Measurements from ENCODE around the gene CBX4. TPM values are rescaled to one million over a fixed set of nuclear protein-coding genes. Genes with fewer than 3 reads are reported as not detected.
A peak's percentile ranks its signal among the peaks of the same experiment; 100 is the strongest.

CBX4 gene
- total and polyA plus RNA-seq, 2 of the 13 experiments (the other 11 are each of a cell fraction or from before 2014, with no cell fraction given) = 25.8 to 50.8 TPM

- TF ChIP-seq SRSF4 (IDR thresholded peaks at IDR 0.05; ENCODE audit: low read depth, low read length, poor library complexity, severe bottlenecking) (peak; percentile 79), ZNF407 (CRISPR knock-in tag; IDR thresholded peaks at IDR 0.05; ENCODE audit: not compliant biosample characterization) (no peak), PHB2 (IDR thresholded peaks at IDR 0.05; ENCODE audit: partially characterized antibody) (no peak), POLR2G (IDR thresholded peaks at IDR 0.05; ENCODE audit: low read depth, low read length) (peak; percentile 30; the same call in 1 of the 2 replicates), SNRNP70 (IDR thresholded peaks at IDR 0.05; ENCODE audit: low read depth, low read length) (no peak), KLF6 (CRISPR knock-in tag; IDR thresholded peaks at IDR 0.05) (no peak), ZBTB1 (CRISPR knock-in tag; IDR thresholded peaks at IDR 0.05; ENCODE audit: borderline replicate concordance) (no peak), ZNF776 (CRISPR knock-in tag; IDR thresholded peaks at IDR 0.05) (peak; percentile 33; the same call in 1 of the 2 replicates), RBM22 (optimal IDR thresholded peaks at IDR 0.05; ENCODE audit: low read length) (peak; percentile 19), NFYC (CRISPR knock-in tag; IDR thresholded peaks at IDR 0.05) (no peak), SAFB2 (CRISPR knock-in tag; IDR thresholded peaks at IDR 0.05; ENCODE audit: borderline replicate concordance, low read depth) (peak; percentile 36; the same call in 1 of the 2 replicates), ZC3H13 (CRISPR knock-in tag; IDR thresholded peaks at IDR 0.05) (peak; percentile 76), GZF1 (CRISPR knock-in tag; IDR thresholded peaks at IDR 0.05) (no peak), PLRG1 (conservative IDR thresholded peaks at IDR 0.05) (no peak), REL (CRISPR knock-in tag; conservative IDR thresholded peaks at IDR 0.05) (no peak), ZNF615 (CRISPR knock-in tag; IDR thresholded peaks at IDR 0.05; ENCODE audit: borderline replicate concordance) (no peak)
Observed at GRCh38 chr17:79833744-79834564, 5.3 kb downstream of the CBX4 start (continued).
